CD4-positive, alpha-beta T cell treated with Interferon alpha-2 for 1 hour (primary cell): ENCODE results near the gene C17orf50.
A peak's percentile ranks its signal among the peaks of the same experiment; 100 is the strongest.

Experiments used
- DNase-seq, 2 donors: peaks; one replicate each; pipeline ENCODE4 v3.0.0-alpha.2; 2020 to 2022

The C17orf50 gene

GRCh38 chr17:35760587-35760986, at the start of gene C17orf50:
C17orf50 (plus strand) TSS chr17:35760887; CDS start chr17:35760942, 55 bp downstream.
- no peak for DNase-seq

GRCh38 chr17:35710950-35711349, 49.7 kb upstream of the C17orf50 start:
- no peak for DNase-seq

GRCh38 chr17:35713069-35713728, 47.5 kb upstream of the C17orf50 start:
- DNase-seq: no peak

- no peak for DNase-seq
Measured at GRCh38 chr17:35714988-35715387, 45.7 kb upstream of the C17orf50 start.

GRCh38 chr17:35715416-35715815, 45.3 kb upstream of the C17orf50 start:
- DNase-seq: no peak

GRCh38 chr17:35716173-35716572, 44.5 kb upstream of the C17orf50 start:
- DNase-seq: no peak

- DNase-seq: no peak
Measured at GRCh38 chr17:35716897-35717465, 43.7 kb upstream of the C17orf50 start.

- DNase-seq: no peak
Measured at GRCh38 chr17:35717475-35717874, 43.2 kb upstream of the C17orf50 start.

GRCh38 chr17:35723735-35724134, 37.0 kb upstream of the C17orf50 start:
- DNase-seq: no peak

- no peak for DNase-seq
Measured at GRCh38 chr17:35725058-35725457, 35.6 kb upstream of the C17orf50 start.

- no peak for DNase-seq
Measured at GRCh38 chr17:35725802-35726126, 34.9 kb upstream of the C17orf50 start.

GRCh38 chr17:35726127-35726952, 34.3 kb upstream of the C17orf50 start:
- no peak for DNase-seq

- no peak for DNase-seq
Measured at GRCh38 chr17:35726953-35727460, 33.7 kb upstream of the C17orf50 start.

GRCh38 chr17:35727635-35728034, 33.1 kb upstream of the C17orf50 start:
- DNase-seq: no peak

GRCh38 chr17:35728551-35728950, 32.1 kb upstream of the C17orf50 start:
- DNase-seq: no peak

- no peak for DNase-seq
Measured at GRCh38 chr17:35729405-35729833, 31.3 kb upstream of the C17orf50 start.

GRCh38 chr17:35730400-35731005, 30.2 kb upstream of the C17orf50 start:
- DNase-seq: no peak

GRCh38 chr17:35731239-35731916, 29.3 kb upstream of the C17orf50 start, which contains the start of gene RASL10B:
RASL10B (plus strand) TSS chr17:35731639; CDS start chr17:35735185, 3,546 bp downstream.
- DNase-seq: peak in 1 of 2 donors; percentile 42

- no peak for DNase-seq
Measured at GRCh38 chr17:35731917-35732805, 28.5 kb upstream of the C17orf50 start.

GRCh38 chr17:35732806-35733136, 27.9 kb upstream of the C17orf50 start:
- DNase-seq: no peak

- no peak for DNase-seq
Measured at GRCh38 chr17:35733366-35733765, 27.3 kb upstream of the C17orf50 start.

- DNase-seq: no peak
Measured at GRCh38 chr17:35734396-35734795, 26.3 kb upstream of the C17orf50 start.
